ENCODE results near the gene EYA2.
"Not testable (repeated sequence)": the region's sequence is repeated elsewhere in the genome, so short reads cannot be mapped to it uniquely, and the experiment has no call there.

Gene EYA2, protein sequence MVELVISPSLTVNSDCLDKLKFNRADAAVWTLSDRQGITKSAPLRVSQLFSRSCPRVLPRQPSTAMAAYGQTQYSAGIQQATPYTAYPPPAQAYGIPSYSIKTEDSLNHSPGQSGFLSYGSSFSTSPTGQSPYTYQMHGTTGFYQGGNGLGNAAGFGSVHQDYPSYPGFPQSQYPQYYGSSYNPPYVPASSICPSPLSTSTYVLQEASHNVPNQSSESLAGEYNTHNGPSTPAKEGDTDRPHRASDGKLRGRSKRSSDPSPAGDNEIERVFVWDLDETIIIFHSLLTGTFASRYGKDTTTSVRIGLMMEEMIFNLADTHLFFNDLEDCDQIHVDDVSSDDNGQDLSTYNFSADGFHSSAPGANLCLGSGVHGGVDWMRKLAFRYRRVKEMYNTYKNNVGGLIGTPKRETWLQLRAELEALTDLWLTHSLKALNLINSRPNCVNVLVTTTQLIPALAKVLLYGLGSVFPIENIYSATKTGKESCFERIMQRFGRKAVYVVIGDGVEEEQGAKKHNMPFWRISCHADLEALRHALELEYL

DNA sequence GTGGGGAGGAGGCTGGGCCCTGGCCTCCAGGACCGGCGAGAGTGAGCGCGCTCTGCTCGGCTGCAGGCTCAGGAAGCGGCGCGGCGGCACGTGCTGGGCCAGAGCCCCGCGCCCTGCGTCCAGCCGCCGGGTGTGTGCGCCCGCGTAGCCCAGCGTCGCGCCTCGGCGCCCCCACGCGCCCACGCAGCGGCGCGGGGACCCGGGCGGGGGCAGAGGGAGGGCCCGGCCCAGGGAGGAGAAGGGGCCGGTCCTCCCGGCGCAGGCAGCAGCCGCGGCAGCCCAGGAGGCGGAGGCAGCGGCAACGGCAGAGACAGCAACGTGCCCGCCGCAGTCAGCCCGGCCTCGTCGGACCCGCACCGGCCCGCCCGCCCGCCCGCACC lies at the start of gene EYA2:
EYA2 (plus strand) TSS at position 265 of the 380 bp plus-strand sequence. CDS start 95,168 bp downstream, outside the sequence.
- no peak for DNase-seq

DNA sequence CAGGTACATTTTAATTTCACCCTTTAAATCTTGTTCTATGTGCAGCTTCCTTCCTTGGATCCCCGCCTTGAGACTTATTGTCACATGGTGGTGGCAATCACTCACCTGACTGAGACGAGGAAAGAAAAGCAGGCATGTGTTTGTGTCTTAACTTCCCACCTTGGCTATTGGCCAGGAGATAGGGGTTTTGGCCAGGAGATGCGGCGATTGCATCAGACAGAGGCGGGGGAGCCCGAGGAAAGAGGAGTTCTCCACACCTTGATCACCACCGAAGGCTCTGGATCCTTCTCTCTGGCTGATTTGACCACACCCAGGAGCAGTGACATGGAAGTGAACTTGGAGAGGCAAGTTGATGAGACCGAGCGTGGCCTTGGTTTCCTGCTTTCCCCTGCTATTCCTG lies 49.7 kb upstream of the EYA2 start:
- DNase-seq = no peak

DNA sequence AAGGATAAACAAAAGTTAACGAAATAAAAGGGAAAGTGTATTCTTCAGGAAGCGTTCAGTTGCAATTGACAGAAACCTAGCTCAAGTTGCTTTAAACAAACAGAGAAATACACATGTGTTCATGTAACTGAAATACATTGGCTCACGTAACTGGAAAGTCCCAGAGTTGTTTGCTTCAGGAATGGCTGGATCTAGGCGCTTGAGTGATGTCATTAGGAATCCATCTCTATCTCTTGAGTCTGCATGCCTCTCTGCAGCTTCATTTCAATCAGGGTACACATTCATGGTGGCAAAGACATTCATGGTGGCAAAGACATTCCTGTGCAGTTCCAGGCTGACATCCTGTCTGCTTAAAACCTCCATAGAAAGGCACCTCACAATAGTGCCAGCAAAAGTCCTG lies 45.4 kb upstream of the EYA2 start:
- no peak for DNase-seq

DNA sequence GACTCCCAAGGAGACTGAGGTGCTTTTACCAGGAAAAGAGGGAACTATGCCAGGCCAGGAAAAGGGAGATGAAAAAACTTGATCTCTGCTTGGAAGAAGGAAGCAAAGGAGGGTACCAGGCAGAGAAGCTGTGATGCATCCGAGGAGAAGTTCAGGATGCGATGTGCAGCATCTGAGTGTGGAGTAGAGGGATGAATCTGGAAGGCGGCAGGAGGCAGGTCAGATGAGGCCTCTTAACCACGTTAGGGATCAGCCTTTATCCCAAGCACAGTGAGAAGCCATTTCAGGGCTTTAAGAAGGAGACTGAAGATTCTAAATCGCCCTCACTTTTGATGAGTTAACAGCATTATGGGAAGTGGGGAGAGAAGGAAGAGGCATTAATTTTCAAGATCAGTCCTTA lies 44.9 kb upstream of the EYA2 start:
- no peak for DNase-seq

DNA sequence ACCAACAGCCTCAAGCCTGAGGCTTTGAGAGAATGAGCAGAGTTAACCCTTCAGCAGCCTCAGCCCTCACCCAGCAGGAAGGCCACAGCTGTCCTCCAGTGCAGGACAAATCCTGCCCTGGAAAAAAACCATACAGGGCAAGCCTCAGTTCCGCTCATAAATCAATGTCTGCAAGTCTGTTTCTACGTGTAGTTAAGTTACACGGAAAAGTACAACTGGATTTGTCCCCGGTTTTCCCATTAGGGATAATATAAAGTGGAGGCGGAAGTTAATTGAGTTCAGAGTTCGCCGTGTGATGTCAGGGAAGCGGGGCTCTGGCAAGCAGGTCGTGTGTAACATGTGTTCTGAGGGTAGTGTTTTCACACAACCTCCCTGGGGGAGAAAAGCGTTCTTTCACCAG lies 44.2 kb upstream of the EYA2 start:
- no peak for DNase-seq

DNA sequence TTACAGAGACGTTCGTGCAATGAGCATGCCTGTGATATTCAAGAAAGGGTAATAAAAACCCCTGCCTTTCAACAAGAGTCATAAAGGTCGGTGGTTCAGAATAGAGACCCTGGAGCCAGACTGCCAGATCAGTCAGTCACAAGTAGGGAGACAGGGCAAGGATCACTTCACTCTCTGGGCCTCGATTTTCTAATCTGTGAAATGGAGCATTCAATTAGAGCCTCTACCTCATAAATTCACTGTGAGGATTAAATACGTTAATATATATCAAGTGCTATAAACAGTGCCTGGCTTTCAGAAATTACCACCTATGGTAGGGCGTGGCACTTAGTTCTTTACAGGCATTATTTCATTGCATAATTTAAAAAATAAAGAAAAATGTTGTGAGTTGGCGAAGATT lies 43.7 kb upstream of the EYA2 start:
- no peak for DNase-seq

DNA sequence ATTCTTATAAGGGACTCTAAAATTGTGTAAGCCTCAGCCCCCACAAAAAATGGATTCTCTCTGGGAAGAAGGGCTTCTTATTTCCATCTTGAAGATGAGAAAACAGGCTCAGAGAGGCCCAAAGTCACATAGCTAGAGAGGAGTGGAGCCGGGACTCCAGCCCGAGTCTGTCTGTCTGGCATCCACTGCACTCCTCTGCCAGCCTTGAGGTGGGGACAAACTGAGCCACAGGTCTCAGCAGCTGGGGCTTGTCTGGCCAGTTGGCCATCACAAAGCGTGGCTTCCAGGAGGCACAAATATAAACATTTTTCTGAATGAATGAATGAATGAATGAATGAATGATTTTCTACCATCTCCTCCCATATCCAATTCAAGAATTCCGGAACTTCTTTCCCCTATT lies 42.9 kb upstream of the EYA2 start:
- no peak for DNase-seq

DNA sequence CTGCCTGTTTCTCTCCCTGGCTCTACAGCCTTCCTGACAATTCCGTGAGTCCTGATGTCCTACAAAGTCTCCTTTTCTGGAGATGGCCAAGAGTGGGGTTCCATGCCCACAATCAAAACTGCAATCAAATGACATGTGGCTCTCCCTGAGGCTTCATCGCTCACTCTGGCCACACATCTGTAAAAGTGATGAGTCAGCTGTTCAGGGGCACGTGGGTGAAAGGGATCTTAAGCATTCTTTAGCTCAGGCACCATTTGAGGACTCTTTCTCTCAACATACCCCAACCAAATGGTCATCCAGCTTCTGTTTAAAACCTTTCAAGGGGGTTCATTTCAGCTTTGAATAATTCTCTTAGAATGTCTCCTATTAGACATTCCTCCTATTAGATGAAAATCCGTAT lies 42.3 kb upstream of the EYA2 start:
- no peak for DNase-seq

DNA sequence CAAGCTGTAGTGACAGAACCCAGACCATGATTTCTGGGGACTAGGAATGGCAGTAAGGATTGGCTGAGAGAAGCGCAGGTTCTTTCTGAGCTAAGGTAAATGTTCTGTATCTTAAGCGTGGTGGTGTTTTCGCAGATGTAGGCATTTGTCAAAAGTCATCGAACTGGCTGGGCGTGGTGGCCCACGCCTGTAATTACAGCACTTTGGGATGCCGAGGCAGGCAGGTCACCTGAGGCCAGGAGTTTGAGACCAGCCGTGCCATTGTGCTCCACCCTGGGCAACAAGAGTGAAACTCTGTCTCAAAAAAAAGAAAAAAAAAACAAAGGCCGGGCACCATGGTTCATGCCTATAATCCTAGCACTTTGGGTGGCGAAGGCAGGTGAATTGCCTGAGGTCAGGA lies 40.7 kb upstream of the EYA2 start:
- no peak for DNase-seq

DNA sequence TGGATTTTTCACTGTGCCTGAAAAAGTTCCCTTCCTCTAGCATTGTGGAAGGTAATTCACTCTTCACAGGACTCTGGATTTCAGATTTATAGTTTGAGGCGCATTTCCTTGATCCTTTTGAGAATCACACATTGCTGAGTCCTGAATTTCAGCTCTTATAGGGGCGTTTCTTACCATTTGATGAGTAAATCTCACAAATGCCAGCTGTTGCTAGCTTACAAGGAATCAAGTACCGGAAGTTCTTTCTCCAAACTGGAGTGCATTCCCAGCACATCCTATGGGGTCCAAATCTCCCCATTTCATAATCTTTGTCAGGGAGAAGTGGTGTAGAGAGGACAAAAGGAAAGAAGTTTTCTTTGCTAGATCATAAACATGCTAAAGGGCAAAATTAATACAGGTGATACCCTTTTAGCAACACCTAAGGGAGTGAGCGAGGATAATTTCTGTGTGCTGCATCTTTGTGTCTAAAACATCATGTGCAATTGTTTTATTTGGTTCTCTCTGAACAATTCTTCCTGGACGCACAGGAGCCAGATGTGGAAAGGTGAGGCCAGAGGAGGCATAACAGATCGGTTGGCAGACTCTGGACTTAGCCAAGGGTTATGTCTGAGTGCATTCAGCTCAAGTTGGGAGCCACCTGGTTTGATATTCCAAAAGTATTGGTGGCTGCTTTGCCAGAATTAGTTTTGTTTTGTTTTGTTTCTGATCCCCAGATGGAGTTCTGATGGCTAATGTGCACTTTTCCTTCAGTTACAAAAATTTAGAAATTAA lies 37.4 kb upstream of the EYA2 start:
- DNase-seq = no peak

DNA sequence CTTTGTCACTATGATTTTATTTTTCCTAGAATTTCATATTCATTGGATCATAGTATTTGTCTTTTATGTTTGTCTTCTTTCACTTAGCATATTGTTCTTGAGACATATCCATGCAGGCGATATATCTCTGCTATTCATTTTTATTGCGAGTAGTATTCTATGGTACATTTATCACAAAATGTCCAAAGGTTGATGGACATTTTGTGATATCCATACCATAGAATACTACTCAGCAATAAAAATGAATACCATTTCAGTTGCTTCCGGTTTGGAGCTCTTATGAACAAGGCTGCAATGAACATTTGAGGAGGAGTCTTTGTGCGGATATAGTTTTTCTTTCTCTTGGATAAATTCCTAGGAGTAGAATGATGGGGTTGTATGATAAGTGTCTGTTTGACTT lies 28.8 kb upstream of the EYA2 start:
- no peak for DNase-seq

DNA sequence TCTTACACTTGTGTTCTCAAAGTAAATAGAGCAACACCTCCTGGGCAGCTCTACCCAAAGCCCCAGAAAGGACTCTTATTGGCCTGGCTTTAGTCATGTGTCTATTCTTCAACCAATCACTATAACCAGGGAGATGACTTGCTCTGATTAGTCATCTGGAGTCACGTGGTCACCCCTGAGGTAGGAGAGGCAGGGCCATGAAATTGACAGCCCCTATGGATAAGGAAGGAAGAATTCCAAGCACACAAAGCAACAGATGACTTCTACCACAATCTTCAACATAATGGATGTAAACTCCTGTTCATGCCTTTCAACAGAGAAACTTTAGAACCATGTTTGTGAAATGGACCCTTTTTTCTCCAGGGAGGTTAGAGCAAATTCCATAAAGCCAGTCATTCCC lies 24.6 kb upstream of the EYA2 start:
- DNase-seq = no peak

DNA sequence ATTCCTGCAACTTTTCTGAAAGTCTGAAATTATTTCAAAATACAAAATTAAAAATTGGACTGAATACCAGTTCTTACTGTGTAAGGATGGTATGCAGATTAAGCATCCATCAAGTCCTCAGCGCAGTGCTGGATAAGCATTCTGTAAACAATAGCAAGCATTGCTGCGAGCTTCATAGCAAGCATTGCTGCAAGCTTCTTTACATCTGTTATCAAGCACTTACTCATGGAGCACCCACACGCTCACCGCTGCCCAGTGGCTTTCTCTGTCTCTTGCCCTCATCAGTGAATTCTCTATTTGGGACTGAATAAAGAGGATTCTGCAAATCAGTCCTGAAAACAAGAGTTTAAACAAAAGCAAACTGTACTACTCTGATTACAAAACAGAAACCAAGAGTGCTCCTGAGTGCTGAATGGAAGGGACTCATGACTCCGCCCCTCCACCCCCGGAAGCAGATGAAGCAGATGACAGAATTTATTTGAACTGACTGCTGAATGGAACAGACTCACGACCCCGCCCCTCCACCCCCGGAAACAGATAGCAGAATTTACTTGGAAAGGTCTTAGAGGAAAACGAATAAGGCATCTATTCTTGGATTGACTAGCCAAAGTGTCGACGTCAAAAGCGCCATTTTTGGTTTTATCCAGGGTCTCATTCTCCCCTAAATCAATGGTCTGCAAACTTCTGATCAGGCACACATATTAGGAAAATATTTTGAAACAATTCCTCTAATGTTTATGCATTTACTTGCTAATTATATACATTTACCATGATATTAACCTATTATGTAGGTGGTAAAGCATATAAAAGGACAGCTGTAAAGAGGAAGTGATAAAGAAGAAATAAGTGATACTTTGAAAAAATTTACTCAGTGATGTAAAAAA lies 22.1 kb upstream of the EYA2 start:
- no peak for DNase-seq

DNA sequence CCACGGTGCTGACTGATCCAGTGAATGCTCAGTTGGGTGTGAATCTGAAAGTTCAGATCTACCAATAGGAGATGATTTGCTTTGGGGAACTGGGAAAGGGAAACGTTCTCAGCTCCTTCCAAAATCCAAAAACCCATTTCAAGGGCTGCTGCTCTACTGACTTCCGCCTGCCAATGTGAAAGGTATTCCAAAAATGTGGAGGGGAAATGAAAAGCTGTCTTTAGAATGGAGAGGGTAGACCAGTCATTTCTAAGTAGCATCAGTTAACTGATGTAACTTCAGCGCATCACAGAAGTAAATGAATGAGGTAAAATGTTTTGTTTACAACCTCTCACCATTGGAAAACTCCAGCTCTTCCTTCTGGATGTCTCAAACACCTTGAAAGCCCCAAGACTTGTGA lies 19.6 kb upstream of the EYA2 start:
- DNase-seq = no peak

DNA sequence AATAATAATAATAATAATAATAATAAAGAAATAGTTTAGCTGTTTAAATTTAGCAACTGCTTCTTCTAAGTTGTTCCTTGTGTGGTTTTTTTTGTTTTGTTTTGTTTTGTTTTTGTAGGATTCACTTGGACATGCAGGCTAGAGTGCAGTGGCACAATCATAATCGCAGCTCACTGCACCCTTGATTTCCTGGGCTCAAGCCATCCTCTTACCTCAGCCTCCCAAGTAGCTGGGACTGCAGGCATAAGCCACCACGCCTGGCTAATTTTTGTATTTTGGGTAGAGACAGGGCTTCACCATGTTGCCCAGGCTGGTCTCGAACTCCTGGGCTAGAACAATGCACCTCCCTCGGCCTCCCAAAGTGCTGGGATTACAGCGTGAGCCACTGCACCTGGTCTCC lies 15.3 kb upstream of the EYA2 start:
- DNase-seq = no peak

DNA sequence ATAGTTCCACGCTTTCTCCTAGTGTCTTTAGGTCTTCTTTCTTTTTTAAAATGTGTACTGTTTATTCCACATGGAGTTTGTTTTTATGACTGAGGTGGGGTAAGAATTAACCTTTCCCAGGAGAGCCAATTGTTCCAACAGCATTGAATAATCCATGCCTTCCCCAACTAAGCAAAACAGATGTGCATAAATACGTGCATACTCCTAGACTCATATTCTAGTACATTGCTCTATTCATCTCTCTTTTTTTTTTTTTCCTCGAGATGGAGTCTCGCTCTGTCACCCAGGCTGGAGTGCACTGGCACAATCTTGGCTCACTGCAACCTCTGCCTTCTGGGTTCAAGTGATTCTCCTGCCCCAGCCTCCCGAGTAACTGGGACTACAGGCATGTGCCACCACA lies 14.7 kb upstream of the EYA2 start:
- DNase-seq = not testable (repeated sequence)

DNA sequence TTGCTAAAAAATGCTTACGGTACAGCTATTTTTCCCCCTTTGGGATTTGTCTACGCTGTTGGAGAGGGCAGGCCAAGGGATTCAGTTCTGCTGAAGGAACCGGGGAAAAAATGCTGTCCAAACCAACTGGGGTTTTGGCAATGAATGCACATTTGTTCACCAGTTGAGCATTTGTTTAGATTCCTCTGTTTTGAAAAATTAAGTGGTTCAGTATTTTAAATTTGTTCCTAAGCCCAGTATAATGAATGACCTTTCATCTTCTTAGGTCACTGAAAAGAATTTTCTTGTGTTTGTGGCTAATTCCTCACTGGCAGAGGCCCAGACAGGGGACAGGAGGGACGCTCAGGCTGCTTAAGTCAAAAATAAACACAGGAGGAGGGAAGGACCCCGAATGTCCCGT lies 10.8 kb upstream of the EYA2 start:
- no peak for DNase-seq

DNA sequence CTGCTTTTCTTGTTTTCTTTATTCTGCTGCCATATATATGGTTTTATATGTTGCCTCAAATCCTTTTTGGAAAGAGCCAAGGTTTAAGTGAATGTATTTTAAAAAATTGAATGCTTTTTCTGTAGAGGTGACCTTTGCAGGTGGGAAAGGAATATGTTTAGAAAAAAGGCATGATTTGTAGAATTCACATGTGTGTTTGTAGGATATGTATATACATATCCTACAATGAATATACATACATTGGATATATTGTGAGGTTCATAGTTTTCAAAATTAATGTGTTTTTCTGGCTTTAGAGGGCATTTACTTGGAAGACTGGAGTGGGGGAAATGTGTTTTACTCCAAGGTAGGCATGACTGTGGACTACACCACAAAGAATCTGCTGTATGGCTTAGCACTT lies 4.0 kb upstream of the EYA2 start:
- no peak for DNase-seq

DNA sequence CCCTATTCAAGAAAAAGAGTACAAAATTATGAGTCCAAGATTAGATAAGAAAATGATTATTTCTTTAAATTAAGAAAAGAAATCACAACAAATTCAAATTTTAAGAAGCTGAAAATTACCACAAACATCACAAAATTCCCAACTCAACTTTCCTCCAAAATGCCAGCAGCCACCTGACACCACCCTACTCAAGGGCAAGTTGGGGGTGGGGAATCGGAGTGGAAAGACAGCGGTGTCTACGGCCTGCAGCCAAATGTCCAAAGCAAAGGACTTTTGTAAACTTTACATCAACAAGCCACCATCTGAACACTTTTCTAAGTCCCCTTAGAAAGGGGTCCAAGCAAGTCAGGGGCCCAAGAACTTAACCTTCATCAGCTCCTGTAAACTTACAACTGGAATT lies 1.6 kb upstream of the EYA2 start:
- no peak for DNase-seq

DNA sequence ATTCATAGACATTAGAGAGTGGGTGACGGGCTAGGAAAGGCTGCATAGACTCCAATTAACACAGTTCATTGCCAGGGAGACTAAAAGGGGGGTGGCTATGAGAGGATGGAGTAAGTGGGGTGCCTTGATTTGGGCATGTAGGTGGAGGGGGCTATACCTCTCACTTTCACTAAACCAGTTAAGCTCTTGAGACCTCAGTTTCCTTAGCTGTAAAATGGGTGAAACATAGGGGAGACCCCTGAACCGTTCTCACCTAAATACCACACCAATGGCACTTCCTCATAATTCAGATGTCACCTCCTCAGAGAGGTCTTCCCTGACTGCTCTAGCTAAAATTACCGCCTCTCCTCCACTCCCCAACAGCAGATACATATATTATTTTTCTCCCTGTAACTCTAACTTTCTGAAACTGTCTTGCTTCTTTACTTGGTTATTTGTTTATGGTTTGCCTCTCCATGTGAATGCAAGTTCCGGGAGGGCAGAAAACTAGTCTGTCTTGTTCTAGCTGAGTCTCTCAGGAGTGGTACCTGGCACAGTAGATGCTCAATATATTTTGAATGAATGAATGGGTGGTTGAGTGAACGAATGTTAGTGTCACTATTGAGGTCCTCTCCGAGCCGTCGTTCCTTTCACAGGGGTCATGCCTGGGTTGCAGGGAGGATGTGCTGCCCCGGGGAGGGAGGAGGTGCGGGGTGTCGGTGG lies 615 bp upstream of the EYA2 start:
- DNase-seq = no peak

DNA sequence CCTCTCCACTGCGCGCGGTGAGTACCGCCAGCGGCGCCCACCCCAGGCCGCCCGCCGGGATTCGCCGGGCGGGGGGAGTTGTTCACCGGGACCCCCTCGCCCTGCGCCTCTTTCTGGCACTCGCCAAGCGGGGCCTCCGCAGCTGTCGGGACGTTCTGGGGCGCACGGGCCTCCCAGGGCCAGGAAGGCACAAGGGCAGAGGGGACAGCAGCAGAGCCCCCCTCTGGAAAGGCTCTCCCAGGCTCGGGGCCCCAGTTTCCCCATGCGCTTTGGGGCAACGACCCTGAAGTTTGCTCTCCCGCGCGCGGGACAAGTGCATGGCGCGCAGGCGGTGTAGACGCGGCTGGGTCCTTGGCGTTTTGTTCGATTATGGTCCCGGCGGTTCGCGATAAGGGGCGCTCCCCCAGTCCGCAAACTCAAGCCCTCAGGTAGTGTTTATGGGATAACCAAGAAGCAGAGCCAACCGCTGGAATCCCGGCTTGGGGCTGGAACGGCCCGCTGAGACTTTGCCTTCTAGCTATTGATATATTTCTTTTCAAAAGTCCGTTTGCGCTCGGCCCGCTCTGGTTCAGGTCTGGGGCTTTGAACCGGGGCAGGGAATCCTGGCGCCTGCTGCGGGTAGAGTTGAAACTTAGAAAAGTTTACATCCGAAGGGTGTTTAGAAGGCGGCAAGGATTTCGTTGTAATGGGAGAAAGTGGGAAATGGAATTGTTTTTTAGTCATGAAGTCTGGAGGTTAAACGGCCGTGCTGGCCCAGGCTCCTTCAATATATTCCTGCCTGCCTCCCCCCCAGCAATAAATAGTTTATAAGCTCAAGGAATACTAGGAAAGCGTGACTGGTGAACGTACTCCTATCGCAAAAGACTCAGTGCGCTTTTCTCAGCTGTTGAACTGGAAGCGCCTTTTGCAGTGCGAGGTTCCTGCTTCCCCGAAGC lies 595 bp downstream of the EYA2 start:
- peak; percentile 67 for DNase-seq

DNA sequence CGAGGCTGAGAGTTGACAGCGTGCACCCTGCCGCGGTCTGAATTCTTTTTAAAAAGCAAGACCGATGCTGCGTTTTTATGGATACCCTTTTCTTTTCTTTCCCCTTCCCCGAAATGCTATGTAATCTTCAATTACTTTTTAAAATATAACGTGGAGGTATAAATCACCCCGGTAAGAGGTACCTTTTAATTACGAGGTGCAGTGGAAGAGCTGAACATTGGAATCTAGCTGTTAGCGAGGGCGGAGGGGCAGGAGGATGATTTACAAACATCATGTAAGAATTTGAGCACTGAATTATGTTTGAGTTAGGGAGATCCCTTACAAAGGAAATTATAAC lies 1.2 kb downstream of the EYA2 start:
- no peak for DNase-seq

Data from right forelimb (tissue), 1 donor.